ENCODE results near the gene MAP1LC3B2.

Gene MAP1LC3B2

DNA sequence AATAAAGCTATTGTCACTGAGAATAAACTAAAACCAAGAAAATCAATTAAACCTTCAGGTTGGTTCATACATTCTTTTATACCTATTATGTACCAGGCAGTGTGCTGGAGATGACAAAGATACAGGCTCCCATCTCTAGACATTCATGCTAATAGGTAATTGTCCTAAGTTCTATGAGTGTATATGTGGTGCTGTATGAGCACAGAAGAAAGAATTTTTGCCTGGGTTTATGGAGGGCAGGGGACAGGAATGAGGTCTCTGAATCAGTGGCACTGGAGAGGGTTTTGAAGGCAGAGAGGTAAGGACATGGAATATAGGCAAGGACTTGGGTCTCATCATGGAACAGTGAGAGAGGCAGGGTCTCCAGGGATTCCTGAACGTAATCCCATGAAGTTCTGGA lies 38.7 kb downstream of the MAP1LC3B2 start:
- no peak for DNase-seq

DNA sequence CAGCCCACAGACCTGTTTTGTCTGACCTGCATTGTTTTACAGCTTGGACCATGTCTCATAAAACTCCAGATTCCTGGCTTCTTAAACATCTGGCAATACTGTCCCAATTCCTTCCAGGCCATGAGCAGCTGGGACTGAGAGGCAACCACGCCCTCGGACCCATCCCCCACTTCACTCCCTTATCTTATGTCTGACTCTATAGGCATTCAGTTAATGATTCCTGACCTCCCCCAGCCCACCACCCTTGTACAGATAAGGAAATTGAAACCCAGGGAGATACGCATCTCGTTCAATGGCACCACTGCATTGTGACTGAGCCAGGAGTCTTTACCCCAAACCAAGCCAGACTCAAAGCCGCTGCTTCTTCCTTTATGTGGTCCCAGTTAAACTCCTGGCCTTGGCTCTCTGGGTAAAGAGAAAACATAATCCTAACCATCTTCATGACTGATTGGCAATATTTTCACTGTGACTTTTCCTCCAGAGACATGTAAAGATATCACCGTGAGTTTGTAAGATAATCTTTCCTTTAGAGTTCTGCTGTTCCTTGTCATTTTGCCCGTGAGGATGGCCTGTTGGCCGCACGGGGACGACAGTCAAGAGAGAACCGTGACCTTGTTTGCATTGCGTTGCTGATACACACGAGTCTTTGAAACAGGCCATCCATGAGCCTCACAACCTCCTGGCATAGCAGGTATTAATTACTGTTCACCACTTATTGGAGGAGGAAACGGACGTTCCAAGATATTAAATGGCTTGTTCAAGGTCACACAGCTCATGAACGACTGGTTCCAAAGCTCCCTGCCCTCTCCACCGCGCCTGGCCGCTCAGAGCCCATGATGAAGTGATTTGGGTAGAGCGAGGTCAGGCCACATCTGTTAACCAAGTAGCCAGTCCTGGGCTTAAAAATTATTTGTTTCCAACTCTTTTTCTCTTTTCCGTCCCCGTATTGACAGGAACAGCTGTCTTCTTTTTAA lies 39.4 kb downstream of the MAP1LC3B2 start:
- DNase-seq: no peak

DNA sequence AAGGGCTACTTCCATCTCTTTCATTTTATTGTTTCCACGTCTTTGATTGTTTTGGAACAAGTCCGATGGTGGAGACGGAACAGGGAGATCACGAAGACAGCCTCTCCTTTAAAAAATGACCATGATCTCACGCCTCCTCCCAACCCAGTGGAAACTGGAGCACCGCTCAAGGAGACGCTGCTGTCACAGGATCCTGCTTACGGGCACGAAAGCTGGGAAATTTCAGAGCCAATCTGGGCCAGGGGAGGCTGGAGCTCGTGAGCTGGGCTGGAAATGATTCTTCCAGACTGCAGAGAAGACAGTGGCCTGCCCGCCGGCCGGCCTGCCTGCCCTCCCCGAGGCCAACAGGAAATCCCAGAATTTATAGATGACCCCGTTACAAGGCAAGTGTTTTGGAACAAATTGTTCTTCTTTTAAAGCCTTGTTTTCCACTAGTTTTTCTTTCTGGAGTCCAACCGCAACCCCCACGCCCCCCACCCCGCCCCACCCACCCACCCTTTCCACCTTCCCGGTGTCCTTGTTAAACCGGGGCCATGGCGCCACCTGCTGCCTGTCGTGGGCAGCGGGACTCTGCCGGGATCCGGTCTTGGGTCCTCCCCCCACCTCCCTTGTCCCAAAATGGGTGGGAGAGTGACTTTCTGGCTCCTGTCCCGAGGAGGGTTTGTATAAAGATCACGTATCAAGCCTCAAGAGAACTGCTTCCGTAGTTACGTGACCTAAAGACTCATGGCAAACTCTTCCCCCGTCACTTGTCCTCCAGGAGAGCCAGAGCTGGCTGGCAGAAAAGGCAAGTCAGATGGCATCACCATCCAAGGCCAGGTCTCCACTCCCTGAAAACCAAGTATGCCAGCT lies 40.3 kb downstream of the MAP1LC3B2 start:
- DNase-seq: peak; percentile 64

DNA sequence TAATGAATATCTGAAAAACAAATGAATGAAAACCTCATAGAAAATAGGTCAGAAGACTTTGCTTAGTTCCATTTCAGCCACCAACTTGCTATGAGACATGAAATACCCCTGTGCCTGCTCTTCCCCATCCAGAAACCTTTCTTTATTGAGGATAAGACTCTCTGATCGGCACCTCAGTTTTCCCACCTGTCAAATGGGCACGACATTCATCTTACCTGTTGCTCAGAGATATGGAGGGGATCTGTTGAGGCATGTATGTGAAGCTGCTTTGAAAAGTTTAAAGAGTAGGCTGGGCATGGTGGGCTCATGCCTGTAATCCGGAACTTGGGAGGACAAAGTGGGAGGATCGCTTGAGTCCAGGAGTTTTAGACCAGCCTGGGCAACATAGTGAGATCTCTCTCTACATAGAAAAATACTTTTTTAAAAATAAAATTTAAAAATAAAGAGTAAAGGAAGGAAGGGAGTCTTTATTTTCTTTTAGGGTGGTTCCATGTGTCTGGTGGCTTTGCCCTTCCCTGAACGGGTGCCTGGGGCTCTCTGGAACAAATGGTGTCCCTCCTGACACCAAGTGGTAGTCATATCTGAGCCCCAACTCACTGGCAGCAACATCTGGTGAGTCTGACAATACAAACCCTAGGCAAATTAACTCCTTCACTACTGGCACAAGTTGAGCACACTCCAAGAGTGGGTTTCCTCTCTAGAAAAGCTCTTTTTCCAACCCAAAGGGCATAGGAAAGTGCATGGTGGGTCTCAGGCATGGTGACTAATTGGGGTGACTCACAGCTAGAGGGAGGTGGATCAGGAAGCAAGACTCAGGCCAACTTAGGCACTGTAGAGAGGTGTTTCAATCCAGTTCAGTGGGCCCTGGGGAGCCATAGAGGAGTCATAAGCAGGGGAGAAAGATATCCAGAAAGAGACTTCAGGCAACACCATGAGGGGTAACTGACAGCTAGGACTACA lies 42.1 kb downstream of the MAP1LC3B2 start:
- no peak for DNase-seq

DNA sequence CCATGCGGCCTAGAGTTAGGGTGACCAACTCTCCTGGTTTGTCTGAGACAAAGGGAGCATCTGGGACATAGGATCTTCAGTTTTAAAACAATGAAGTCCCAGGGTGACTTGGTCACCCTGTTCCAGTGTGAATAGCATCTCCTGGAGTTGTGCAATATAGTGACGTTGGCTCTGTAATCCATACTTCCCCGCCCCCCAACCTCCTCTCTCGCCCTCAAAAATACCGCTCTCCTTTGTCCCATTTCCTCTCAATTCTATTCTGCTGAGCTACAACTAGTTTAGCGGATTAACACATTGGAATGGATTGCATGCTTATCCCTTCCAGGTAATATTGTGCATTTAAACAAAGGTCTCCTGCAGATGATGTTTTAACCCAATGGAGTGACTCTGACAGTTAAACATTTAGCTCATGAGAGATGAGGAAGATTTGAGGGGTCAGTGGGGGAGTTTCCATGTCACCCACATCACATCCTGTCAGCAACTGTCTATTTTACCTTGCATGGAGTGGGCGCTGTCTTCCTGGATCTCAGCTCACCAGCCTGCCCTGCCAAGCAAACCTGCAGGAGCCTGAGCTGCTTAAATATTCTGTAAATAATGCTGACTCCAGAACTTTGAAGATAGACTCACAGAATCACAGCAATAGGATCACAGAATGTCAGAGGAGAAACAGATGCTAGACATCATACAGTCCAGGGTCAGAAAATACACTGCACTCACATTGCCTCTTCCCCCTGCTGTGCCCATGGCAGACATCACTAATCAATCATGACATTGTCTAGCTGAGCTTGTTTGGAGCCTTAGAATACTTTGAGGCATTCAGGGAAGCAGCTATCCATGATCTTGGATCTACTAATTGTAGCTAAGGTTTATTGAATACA lies 43.0 kb downstream of the MAP1LC3B2 start:
- no peak for DNase-seq

DNA sequence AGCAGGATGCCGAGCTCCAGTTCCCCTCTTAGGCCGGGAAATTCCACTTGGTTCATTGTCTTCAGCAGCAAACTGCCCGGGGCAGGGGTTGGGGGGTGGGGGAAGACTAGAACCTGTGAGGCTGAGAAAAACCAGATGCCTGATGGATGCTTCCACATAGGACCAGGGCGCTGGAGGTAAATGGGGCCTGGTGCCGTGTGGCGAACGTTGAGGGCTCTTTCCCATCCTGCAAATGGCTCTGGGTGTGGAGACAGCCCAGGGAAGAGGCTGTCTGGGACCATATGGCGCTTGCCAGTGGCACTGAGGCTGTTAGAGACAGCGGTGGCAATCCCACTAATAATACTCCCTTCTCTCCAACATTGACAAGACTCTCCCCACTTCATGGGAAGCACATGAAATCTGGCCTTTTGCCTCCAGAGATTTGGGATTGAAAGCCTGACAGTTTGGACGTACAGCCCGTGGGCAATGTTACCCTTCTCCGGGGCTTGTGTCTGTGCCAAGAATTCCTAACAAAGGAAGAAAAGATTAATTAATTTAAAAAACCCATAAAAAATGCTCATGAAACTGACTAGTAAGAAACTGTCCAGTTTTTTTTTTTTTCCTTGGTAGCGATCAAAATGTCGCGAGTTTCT lies 44.5 kb downstream of the MAP1LC3B2 start:
- no peak for DNase-seq

DNA sequence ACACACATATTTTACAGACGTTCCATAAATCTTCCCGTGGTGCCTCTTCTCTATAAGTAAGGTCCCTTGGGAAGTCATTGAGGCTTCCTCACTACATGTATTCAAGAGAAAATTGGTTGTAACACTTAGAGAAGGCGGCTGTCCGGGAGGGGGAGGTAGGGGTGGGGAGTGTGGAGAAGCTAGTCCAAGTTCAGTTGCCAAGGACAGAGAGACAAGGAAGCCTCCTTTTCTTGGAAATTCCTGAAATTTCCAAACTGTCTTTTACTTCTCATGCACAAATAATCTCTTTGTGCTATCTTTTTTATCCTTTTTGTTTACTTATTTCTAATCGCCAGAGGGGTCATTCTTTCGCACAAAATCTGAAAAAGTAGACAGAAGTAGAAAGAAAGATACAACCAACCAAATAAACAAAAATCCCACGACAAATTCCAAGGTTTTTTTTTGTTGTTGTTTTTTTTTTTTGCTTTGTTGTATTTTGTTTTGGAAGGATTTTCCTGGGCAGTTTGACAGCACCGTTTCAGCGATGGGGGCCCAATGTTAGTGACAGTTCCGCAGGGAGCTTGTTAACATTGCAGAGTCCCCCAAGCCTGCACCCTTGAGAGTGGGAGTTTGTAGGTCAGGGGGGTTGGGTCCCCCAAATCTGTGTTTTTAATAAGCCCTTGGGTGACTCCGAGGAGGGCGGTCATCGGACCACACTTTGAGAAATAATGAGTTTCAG lies 45.2 kb downstream of the MAP1LC3B2 start:
- no peak for DNase-seq

DNA sequence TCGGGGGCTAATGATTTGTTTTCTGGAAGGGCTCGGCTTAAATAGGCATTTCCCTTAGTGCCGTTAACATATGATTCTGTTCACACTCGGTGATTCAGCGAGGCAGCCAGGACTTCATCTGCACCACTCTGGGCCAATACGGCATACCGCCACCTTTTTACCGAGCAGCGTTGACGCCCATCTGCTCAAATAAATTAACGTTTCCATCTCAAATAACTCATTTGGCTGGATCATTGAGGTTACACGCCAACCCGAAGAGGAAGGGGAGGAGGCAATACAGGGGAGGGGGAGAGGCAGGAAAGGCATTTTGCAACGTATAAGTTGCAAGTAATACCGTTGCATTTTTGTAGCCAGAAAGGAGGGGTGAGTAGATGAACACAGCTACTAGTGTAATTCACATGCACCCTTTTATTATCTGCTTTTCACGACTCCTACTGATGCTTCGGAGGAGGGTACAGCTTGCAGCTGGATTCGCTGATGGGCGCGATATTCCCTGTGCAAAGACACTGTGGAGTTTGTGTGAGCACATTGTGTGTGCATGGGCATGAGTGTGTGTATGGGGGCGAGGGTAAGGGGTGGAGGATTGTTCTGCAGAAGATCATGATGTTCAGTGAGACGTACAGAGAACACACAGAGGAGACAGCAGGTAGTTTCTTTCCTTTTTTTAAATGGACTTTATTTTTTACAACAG lies 45.9 kb downstream of the MAP1LC3B2 start:
- no peak for DNase-seq

DNA sequence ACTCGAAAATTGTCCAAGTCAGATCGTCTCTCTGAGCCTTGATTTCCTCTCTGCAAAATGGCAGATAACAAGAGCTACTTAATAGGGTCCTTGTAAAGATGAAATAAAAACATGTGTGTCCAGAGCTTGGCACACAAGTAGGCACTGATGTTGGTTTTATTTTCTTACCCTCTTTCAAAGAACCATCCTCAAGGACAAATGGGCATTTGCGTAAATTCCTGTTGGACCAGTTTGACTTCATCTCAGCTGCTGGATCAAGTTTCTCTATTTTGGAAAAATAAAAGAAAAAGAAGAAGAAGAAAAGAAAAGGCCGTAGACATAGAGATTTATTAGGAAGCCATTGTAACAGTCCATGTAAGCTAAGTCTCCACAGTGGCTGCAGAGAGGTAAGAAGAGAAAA lies 47.2 kb downstream of the MAP1LC3B2 start:
- DNase-seq: no peak

DNA sequence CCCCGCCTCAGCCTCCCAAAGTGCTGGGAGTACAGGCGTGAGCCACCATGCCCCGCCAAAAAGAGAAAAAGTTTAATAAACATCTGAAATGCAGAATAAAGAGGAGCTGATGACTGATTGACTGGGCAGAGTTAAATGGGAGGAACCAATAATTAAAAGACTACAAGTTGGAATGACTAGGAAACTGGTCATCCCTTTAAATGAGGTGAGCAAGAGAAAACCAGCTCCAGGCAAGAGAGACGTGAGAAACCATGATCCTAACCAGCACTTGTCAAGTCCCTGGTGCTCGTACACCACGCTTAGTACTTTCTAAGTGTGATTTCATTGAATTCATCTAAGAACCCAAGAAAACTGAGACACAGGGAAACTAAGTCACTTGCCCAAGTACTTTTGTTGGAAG lies 47.9 kb downstream of the MAP1LC3B2 start:
- DNase-seq: no peak

DNA sequence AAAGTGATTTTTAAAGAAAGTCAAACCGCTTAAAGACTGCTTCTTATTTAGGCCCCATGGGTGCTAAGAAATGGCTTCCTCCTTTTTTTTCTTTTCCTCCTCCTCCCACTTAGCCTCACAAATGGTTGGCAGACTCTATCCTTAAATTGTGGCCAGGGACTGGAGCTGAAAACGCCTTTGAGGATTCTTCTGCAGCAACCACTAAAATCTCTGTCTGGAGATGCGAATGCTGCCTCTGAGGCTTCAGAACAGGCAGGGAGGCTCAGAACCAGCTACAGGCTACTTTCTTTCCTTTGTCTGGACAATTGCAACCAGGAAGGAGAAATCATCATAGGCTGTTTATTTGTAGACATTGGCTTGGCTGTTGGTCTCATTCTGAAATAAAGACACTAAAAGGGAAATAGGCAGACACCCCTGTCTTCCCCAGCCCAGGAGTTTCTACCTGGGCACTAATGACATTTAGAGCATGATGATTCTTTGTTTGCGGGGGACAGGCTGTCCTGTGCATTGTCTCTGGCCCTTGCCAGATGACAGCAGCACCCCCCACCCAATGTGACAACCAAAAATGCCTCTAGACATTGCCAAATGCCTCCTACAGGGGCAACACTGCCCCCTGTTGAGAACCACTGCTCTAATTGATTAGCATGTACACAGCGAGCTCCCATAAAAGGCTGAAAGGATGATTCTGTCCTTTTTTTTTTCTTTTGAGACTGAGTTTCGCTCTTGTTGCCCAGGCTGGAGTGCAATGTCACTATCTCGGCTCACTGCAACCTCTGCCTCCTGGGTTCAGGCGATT lies 50.3 kb downstream of the MAP1LC3B2 start:
- DNase-seq: peak; percentile 24

DNA sequence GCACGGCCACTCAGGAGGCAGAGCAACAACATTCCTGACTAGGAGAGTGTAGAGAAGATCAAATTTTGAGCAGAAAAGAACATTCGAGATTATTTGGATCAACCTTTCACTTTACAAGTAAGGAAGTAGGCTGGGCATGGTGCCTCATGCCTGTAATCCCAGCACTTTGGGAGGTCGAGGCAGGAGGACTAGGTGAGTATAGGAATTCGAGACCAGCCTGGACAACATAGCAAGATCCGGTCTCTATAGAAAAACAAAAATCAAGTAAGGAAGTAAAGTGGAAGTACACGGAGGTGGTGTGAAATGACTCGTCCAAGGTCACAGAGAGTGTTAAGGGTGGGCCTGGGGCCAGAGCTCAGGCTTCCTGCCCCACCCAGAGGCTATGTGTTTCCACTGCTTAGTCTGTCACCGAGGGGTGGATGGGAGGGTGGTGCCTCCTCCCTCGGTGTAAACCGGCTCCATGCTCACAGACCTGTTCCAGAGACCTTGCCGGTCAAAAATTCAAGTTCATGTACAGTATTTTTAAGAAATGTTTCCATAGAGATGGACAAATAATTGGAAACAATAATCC lies 51.9 kb downstream of the MAP1LC3B2 start:
- no peak for DNase-seq

DNA sequence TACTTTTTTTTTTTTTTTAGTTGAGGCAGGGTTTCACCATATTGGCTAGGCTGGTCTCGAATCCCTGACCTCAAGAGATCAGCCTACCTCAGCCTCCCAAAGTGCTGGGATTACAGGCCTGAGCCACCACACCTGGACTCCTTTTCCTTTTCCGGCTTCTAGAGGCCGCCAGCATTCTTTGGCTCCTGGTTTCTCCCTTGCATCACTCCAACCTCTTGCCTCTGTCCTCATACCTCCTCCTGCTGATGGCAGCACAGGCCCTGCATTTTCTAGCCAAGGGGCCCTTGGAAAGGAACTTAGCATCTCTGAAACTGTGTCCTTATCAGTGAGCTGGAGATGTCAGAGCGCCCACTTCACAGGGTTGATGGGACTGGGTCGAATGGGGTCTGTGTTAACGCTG lies 53.3 kb downstream of the MAP1LC3B2 start:
- DNase-seq: no peak

DNA sequence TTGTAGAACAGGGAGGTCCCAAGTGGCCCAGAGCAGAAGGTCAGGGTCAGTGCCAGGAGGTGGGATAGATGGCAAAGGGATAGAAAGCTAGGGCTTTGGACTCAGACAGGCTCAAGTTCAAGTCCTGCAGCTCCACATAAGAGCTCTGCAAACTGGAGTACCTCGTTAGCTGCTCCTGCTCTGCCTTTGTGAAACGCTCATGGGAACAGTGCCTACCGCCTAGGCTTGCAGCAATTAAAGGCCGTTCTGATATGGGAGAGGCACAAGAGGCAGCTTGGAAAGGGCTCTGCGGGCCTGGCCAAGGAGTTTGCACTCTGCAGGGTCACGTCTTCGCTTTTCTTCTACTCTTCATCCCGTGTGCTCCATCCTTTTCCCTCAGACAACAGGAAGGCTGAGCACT lies 54.1 kb downstream of the MAP1LC3B2 start:
- DNase-seq: no peak

DNA sequence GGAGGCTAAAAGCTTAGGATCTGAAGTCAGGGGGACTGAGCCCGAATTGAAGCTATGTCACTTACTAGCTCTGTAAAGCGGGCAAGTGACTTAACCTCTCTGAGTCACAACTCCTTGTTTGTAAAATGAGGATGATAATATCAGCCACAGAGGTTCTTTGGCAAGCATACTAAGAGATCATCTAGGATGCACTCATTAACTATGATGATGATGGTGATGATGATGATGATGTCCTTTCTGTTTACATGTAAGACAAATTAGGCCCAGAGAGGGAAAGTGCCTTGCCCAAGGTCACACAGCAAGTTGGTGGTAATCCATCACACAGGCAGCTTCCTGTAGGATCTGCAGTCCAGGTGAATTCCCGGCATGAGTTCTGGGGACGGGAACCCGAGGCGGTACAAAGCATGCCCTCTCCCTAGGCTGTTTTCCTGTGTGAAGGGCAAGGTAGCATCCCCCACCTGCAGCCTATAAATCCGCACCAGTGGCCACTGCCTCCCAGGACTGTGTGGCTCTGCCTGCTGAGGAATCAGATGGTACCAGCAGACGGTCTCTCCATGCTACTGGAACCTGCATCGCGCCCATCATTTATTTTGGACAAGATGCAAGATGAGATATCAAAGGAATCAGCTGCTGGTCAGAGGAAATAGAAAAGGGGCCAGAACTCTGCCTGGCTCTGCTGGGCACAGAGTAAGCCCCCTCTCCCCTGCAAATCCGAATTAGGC lies 55.2 kb downstream of the MAP1LC3B2 start:
- no peak for DNase-seq

DNA sequence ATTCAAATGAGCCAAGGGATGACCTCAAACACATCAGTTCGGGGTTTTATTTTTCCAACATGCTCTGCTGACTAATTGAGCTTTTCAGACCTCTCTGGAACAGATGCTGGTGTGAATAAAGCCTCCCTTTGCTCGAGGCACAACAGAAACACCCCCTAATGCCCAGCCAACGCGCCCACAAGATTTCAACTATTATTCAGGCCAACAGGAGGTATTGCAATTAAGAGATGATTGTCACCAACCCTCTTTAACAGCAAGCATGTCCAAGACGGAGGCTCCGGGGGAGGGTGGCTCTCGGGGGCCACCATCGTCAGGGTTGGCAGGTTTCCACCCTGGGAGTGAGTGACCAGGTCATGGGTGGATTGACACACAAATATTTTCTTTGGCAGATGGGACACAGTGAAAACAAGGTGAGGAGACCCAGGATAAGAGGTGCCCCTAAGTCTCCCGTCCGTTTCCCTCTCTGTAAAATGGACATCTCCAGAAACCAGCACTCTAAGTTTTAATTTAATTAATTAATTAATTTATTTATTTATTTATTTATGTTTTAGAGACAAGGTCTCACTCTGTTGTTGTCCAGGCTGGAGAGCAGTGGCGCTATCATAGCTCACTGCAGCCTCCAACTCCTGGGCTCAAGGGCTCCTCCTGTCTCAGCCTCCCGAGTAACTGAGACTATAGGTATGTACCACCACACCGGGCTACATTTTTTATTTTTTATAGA lies 56.1 kb downstream of the MAP1LC3B2 start:
- no peak for DNase-seq

All from activated CD8-positive, alpha-beta memory T cell treated with anti-CD3 and anti-CD28 coated beads, Interleukin-2, amount 50 U/mL, for 4 hours (primary cell).